WERI-Rb-1 (cell line): Measurements from ENCODE around the gene FBXW4.

Experiments used
- DNase-seq: peaks from one replicate; pipeline ENCODE4 v3.0.0-alpha.2; 2020
- H3K27ac ChIP-seq: fragments of 250-450 bp; sonication (Bioruptor Pico); 2 replicates; pipeline ENCODE4 v1.5.1; 2020; ENCODE audit warnings: mild to moderate bottlenecking, moderate library complexity
- H3K27me3 ChIP-seq: fragments of 250-450 bp; sonication (Bioruptor Pico); 2 replicates; pipeline ENCODE4 v1.5.1; 2021; ENCODE audit warnings: mild to moderate bottlenecking, low read depth, moderate library complexity; ENCODE audit not compliant: insufficient read depth, severe bottlenecking
- H3K36me3 ChIP-seq: fragments of 250-450 bp; sonication (Bioruptor Pico); 2 replicates; pipeline ENCODE4 v1.5.1; 2020; ENCODE audit warnings: mild to moderate bottlenecking, moderate library complexity
- H3K4me3 ChIP-seq: 2 replicates; pipeline ENCODE4 v1.5.1; 2011; ENCODE audit warnings: low read depth, mild to moderate bottlenecking, control low read depth, low read length
- H3K9me3 ChIP-seq: fragments of 250-450 bp; sonication (Bioruptor Pico); 2 replicates; pipeline ENCODE4 v1.5.1; 2021; ENCODE audit warnings: mild to moderate bottlenecking, moderate library complexity; ENCODE audit not compliant: severe bottlenecking
- CTCF ChIP-seq: IDR thresholded peaks from 2 replicates; pipeline ENCODE4 v1.5.1; 2011; ENCODE audit warnings: low read depth, mild to moderate bottlenecking, control low read depth, inconsistent platforms, low read length

FBXW4 gene

GRCh38 chr10:101709359-101710058 lies 14.5 kb upstream of the FBXW4 start:
- no peaks in the 10 kb centered on the region for H3K9me3 ChIP-seq
- no peaks in the 10 kb centered on the region for H3K27me3 ChIP-seq
- no peak overlapping the region for H3K4me3 ChIP-seq
- H3K27ac ChIP-seq = no peak overlapping the region
- H3K36me3 ChIP-seq = no peaks in the 10 kb centered on the region
- TF ChIP-seq CTCF = no peak
- DNase-seq = no peak

GRCh38 chr10:101708870-101709269 lies 13.9 kb upstream of the FBXW4 start:
- no peak overlapping the region for H3K4me3 ChIP-seq
- no peaks in the 10 kb centered on the region for H3K9me3 ChIP-seq
- H3K36me3 ChIP-seq = no peaks in the 10 kb centered on the region
- no peak overlapping the region for H3K27ac ChIP-seq
- TF ChIP-seq CTCF = no peak
- no peak for DNase-seq
- no peaks in the 10 kb centered on the region for H3K27me3 ChIP-seq

- DNase-seq = no peak
- TF ChIP-seq CTCF = no peak
- no peak overlapping the region for H3K4me3 ChIP-seq
- H3K27me3 ChIP-seq = no peaks in the 10 kb centered on the region
- no peak overlapping the region for H3K27ac ChIP-seq
- no peaks in the 10 kb centered on the region for H3K36me3 ChIP-seq
- H3K9me3 ChIP-seq = no peaks in the 10 kb centered on the region
These were observed 13.1 kb upstream of the FBXW4 start for GRCh38 chr10:101708073-101708472.

GRCh38 chr10:101704331-101704730 lies 9.4 kb upstream of the FBXW4 start:
- Histone ChIP-seq H3K27me3 (no peaks in the 10 kb centered on the region), H3K27ac (no peak overlapping the region), H3K9me3 (no peaks in the 10 kb centered on the region), H3K36me3 (no peaks in the 10 kb centered on the region), H3K4me3 (no peak overlapping the region)
- DNase-seq = no peak
- TF ChIP-seq CTCF = no peak

- TF ChIP-seq CTCF = no peak
- peaks cover 3% of the 10 kb centered on the region for H3K9me3 ChIP-seq
- no peak overlapping the region for H3K4me3 ChIP-seq
- H3K27me3 ChIP-seq = no peaks in the 10 kb centered on the region
- no peak for DNase-seq
- no peak overlapping the region for H3K27ac ChIP-seq
- H3K36me3 ChIP-seq = no peaks in the 10 kb centered on the region
These were observed 1.7 kb upstream of the FBXW4 start for GRCh38 chr10:101696632-101697031.

- Histone ChIP-seq H3K36me3 (no peaks in the 10 kb centered on the region), H3K9me3 (peaks cover 3% of the 10 kb centered on the region), H3K27ac (peak overlapping the region; percentile 95), H3K27me3 (no peaks in the 10 kb centered on the region), H3K4me3 (peak overlapping the region; percentile 28; the same call in 1 of the 2 replicates)
- no peak for TF ChIP-seq CTCF
- no peak for DNase-seq
These were observed 477 bp upstream of the FBXW4 start for GRCh38 chr10:101695404-101695890.
